ENCODE results near the gene COPS7B. TPM values are rescaled to one million over a fixed set of nuclear protein-coding genes. Genes with fewer than 3 reads are reported as not detected.
A peak's percentile ranks its signal among the peaks of the same experiment; 100 is the strongest.

COPS7B gene
- total RNA-seq (2022) (41.5 and 49.9 TPM in 2 replicates), Bru-seq, nascent RNA (percentile 77 among the genes with signal in this experiment), BruChase-seq, experiment 1, labeled RNA remaining after a 6-hour chase (percentile 83 among the genes with signal in this experiment), BruChase-seq, experiment 2, labeled RNA remaining after a 2-hour chase (percentile 84 among the genes with signal in this experiment)
- long read RNA-seq, transcript COPS7B-207 (7 exons, 1,103 nt): minor isoform, 9 of 104 reads
- long read RNA-seq, transcript COPS7B-201 (7 exons, 2,544 nt): major isoform, 62 of 104 reads
- long read RNA-seq, partial matches to known transcripts: 1 of 104 reads
- long read RNA-seq, other reads (novel, unspliced or antisense): 27 of 104 reads

- ChIA-PET POLR2A (interaction anchor here (0.6 to 1.6 kb wide), 11 partner anchors 8 to 1247 kb away, joined by 3 to 5 read pairs (median 3); partner anchors contain the start of genes DIS3L2, EIF4E2 and PTMA), CTCF (interaction anchor here (0.6 to 2.2 kb wide), 4 partner anchors 9 to 230 kb away, joined by 3 to 14 read pairs (median 4); no protein-coding TSS in a partner anchor)
- Mint-ChIP-seq H3K27me3 (ENCODE audit: insufficient read depth, unreplicated experiment) (no peaks in the 10 kb centered on the region), H3K4me3 (ENCODE audit: unreplicated experiment) (peak within 1 kb of the TSS; percentile 85), H3K36me3 (ENCODE audit: insufficient read depth, unreplicated experiment) (peaks cover 37% of the 10 kb centered on the region), H3K9me3 (ENCODE audit: unreplicated experiment) (no peaks in the 10 kb centered on the region), H3K4me1 (ENCODE audit: insufficient read depth, unreplicated experiment) (peaks cover 42% of the 10 kb centered on the region), H3K27ac (ENCODE audit: low read depth, unreplicated experiment) (peak within 1 kb of the TSS; percentile 63)
- DNase-seq (ENCODE audit: unreplicated experiment): peak; percentile 69
- no TSS peak for BruUV-seq (replicated peaks)
- intact Hi-C loops (cut with micrococcal nuclease): loop anchor here (2.0 kb wide), 1 partner anchor 110 kb away; no protein-coding TSS in a partner anchor
- TF ChIP-seq, protein P1, sequence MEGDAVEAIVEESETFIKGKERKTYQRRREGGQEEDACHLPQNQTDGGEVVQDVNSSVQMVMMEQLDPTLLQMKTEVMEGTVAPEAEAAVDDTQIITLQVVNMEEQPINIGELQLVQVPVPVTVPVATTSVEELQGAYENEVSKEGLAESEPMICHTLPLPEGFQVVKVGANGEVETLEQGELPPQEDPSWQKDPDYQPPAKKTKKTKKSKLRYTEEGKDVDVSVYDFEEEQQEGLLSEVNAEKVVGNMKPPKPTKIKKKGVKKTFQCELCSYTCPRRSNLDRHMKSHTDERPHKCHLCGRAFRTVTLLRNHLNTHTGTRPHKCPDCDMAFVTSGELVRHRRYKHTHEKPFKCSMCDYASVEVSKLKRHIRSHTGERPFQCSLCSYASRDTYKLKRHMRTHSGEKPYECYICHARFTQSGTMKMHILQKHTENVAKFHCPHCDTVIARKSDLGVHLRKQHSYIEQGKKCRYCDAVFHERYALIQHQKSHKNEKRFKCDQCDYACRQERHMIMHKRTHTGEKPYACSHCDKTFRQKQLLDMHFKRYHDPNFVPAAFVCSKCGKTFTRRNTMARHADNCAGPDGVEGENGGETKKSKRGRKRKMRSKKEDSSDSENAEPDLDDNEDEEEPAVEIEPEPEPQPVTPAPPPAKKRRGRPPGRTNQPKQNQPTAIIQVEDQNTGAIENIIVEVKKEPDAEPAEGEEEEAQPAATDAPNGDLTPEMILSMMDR (IDR thresholded peaks at IDR 0.05; ENCODE audit: unreplicated experiment): peak; percentile 64
Measured at GRCh38 chr2:231786177-231786916, at the start of gene COPS7B. Gene COPS7B, plus strand, starts transcription at chr2:231786445. Its CDS starts 2,126 bp downstream, at chr2:231788571.

DNA sequence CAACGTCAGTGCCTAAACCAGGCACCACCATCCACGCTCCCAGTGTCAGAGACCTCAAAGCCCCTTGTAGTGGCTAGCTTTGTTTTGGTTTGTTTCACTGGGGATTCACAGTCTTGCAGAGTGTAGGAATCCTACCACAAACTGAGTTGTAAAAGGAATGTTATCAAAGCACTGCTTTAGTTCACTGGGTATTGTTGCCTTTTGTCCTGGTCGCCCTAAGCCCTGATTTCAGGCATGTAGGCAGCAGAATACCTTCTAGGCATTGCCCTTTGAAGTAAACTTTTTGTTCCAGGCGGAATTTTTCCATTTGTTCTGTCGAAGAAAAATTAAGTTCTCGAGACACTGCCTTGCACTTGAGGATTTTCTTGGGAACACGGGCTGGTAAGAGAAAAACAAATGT is 48.5 kb upstream of the COPS7B start:
- Mint-ChIP-seq H3K9me3 (ENCODE audit: unreplicated experiment) (no peaks in the 10 kb centered on the region), H3K27me3 (ENCODE audit: insufficient read depth, unreplicated experiment) (no peaks in the 10 kb centered on the region), H3K4me3 (ENCODE audit: unreplicated experiment) (no peak overlapping the region), H3K27ac (ENCODE audit: low read depth, unreplicated experiment) (no peak overlapping the region), H3K4me1 (ENCODE audit: insufficient read depth, unreplicated experiment) (no peaks in the 10 kb centered on the region), H3K36me3 (ENCODE audit: insufficient read depth, unreplicated experiment) (peaks cover 7% of the 10 kb centered on the region)
- POLR2A ChIA-PET: no interaction called here
- BruUV-seq (replicated peaks): no TSS peak
- CTCF ChIA-PET: interaction anchor here (1.0 to 3.9 kb wide), 3 partner anchors 20 to 63 kb away, joined by 4 to 15 read pairs (median 6); no protein-coding TSS in a partner anchor
- intact Hi-C loops (cut with micrococcal nuclease): no loop called here
- no peak for DNase-seq (ENCODE audit: unreplicated experiment)
- TF ChIP-seq, protein P1 (IDR thresholded peaks at IDR 0.05; ENCODE audit: unreplicated experiment): no peak

- ChIA-PET POLR2A (interaction anchor here (0.6 to 1.3 kb wide), 4 partner anchors 10 to 15 kb away, joined by 3 read pairs; no protein-coding TSS in a partner anchor), CTCF (interaction anchor here (0.5 to 1.3 kb wide), 4 partner anchors 22 to 702 kb away, joined by 3 to 5 read pairs (median 3); no protein-coding TSS in a partner anchor)
- no peaks in the 10 kb centered on the region for H3K36me3 Mint-ChIP-seq (ENCODE audit: insufficient read depth, unreplicated experiment)
- H3K4me1 Mint-ChIP-seq (ENCODE audit: insufficient read depth, unreplicated experiment): no peaks in the 10 kb centered on the region
- TF ChIP-seq, protein P1 (IDR thresholded peaks at IDR 0.05; ENCODE audit: unreplicated experiment): no peak
- no peaks in the 10 kb centered on the region for H3K27me3 Mint-ChIP-seq (ENCODE audit: insufficient read depth, unreplicated experiment)
- DNase-seq (ENCODE audit: unreplicated experiment): no peak
- no peaks in the 10 kb centered on the region for H3K9me3 Mint-ChIP-seq (ENCODE audit: unreplicated experiment)
- H3K27ac Mint-ChIP-seq (ENCODE audit: low read depth, unreplicated experiment): no peak overlapping the region
- no peak overlapping the region for H3K4me3 Mint-ChIP-seq (ENCODE audit: unreplicated experiment)
- no TSS peak for BruUV-seq (replicated peaks)
- intact Hi-C loops (cut with micrococcal nuclease): no loop called here
Measured at GRCh38 chr2:231743376-231744116, 42.7 kb upstream of the COPS7B start.
